NCI-H1417 (cell line): ENCODE results near the gene KDM2B.

Source experiments
- DNase-seq, 3 experiments: peaks; one replicate each; lab custom pipeline; 2025; lab: John Stamatoyannopoulos, UW

KDM2B gene

DNA sequence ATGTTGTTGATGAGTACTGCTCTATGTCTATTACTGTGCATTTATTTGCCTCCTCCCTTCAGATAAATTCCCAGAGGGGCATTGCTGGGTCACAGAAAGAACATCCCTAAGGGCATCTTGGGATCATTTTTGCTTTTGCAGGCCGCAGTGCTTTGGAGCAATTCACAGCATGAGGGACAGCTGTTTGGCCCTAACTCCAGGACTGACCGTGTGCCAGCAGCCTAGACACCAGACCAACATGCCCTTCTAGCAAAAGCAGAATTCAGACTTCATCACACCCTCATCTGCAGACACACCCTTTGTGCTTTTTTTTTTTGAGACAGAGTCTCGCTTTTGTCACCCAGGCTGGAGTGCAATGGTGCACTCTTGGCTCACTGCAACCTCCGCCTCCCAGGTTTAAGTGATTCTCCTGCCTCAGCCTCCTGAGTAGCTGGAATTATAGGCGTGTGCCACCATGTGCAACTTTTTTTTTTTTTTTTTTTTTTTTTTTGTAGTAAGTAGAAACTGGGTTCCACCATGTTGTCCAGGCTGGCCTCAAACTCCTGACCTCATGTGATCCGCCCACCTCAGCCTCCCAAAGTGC lies 149.9 kb downstream of the KDM2B start:
- no peak for DNase-seq

DNA sequence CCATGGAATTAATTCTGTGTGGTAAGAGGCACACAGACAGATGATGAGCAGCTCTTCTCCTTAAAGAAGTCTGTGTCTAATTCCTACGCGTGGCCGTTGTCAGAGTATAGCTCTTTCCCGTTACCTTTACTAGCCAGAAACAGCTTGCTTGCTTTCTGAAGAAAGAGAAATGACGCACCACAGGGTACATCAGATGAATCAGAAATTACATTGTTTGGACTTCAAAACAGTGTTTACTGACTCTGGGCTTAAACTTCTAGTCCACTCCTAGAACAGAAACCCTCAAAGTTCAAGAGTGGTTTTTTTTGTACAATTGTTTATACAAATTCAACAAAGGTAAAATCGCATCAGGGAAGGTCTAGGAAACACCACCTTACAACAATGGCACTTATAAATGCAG lies 151.9 kb downstream of the KDM2B start:
- no peak for DNase-seq

DNA sequence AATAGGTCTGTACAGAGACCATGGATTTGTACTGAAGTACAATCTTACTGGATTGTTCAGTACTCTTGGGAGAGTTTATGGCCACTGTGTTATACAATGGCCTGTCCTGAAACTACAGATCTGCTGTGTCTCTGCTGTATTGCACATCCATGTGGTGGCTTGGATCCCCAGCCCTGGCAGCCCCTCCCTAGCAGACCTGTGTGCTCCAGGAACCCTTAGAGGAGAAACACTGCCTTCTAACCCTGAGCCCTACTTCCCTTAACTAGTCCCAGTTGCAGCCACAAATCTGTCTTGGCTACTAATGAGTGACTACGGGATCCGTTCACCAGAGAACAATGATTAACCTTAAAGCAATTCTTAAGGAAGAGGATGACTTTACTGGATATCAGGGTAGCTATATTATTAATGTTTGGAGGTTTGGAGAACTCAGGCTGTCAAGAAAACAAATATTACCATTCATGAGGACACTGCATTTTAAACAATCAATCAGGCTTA lies 153.2 kb downstream of the KDM2B start:
- no peak for DNase-seq

DNA sequence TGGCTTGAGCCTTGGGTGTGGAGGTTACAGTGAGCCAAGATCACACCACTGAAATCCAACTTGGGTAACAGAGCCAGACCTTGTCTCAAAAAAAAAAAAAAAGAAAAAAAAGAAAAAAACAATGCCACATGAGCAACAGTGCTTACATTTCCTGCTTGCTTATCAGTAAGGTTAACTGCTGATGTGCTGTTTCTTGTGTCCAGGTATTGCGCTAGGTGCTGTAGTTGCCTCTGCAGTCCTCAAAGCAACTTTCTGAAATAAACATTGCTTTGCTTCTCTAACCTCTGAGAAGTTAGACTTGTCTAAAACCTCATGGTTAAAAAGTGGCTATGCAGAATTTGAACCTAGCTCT lies 156.2 kb downstream of the KDM2B start:
- DNase-seq = no peak

DNA sequence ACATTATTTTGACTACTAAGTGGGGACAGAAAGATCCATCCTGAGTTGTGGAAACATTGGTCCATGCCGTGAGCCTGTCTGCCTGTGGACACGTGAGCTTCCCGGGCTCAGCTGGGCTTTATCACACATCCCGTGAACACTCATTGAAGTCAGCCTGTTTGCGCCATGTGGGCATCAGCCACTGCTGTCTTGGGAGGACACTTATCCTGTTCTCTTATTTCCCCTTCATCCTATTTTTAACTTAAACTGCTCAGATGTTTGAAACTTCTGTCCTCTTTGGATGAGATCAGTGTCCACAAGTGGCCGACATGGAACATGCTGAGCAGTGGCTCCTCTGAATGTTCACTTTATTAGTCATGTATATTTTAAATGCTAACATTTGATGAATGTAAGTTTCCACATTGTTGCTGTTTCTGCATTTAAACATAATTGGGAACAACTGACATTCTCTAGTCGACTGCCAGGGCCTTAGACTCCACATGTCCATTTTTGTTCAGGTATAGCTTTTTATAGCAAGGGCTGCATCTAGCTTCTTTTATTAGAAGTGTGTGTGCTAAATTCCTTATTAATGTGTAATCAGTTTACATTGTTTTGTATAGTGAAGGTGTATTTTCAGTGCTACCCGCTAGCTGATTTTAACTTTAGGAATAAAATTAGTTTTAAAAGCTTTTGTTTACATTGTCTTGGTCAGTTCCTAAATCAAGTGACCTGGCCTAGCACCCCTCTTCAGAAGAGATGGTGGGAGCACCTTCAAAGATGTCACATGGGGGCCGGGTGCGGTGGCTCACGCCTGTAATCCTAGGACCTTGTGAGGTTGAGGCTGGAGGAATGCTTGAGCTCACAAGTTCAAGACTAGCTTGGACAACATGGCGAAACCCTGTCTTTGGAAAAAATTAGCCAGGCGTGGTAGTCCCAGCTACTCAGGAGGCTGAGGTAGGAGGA lies 156.9 kb downstream of the KDM2B start:
- DNase-seq = no peak

DNA sequence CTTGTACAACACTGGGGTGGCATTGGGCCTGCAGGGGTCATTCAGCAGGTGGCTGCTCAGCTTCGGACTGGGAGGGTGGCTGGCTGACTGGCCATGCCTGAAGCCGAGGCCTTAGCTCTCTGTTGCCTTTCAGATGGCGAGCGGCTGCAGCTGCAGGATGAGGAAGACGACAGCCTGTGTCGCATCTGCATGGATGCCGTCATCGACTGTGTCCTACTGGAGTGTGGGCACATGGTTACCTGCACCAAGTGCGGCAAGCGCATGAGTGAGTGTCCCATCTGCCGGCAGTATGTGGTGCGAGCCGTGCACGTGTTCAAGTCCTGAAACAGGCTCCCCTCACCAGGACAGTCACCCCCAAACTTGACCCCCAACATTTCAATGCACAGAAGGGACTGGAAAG lies 157.6 kb downstream of the KDM2B start:
- DNase-seq = no peak

DNA sequence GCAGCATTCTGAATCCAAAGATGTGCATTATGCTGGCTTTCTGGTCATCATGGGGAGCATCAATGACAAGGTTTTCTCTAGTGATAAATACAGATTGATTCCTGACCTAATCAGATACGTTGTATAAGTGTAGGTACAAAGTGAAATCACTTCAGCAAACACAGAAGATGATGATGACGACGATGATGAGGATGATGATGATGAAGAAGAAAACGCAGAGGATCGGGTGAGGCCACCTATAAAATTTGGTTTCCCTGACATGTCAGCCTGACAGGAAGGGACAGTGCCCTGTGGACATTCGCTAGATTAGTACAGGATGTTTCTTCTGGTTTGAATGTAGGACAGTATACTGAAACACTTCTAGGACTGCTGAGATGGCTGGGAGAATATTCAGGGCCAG lies 160.7 kb downstream of the KDM2B start:
- DNase-seq = no peak

DNA sequence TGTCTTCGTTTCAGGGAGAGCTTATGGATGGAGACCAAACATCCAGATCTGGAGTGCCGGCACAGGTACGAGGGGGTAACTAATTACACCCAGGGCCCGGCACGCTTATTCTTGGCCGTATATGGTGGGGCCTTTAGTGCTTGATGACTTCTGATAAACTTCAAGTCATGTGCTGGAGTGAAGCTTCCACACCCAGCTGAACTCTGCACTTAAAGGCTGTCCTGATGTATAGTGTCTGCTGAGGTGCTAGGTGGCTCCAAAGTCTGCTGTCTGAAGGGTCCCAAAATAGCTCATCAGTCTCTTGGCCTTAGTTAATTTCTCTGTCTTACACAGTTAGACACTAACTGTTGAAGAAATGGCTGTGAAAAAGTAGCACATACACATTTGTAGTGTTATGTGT lies 163.0 kb downstream of the KDM2B start:
- no peak for DNase-seq

DNA sequence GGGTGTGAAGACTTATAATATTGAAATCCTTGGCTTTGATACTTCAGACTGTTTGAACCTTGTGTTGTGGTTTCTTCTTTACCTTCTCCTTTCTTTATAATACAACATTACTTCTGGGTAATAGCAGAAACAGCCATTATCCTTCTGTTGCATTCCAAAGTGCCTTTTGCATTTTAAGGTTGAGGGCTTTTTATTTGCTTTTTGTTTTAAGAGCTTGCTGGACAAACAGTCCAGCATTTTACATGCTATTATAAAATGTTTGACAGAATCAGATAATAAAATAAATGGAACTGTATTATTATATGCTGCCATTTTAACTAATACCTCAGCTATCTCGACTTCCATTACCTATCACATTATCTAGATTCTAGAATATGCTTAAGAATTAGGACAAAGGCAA lies 166.9 kb downstream of the KDM2B start:
- DNase-seq = no peak

DNA sequence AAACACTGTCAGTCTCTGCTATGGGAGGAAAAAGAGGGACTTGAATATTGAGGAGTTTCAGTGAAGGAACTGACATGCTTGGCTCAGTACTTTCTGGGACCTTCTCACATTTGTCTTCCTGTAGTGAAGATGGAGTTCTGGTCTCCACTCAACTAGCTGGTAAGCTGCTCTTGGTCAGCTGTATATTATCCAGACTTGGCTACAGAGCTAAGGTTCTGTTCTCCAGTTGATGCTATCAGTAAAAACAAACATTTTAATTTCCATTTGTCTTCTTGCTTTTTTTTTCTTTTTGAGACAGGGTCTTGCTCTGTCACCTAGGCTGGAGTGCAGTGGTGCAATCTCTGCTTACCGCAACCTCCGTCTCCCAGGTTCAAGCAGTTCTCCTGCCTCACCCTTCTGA lies 175.6 kb downstream of the KDM2B start:
- no peak for DNase-seq

DNA sequence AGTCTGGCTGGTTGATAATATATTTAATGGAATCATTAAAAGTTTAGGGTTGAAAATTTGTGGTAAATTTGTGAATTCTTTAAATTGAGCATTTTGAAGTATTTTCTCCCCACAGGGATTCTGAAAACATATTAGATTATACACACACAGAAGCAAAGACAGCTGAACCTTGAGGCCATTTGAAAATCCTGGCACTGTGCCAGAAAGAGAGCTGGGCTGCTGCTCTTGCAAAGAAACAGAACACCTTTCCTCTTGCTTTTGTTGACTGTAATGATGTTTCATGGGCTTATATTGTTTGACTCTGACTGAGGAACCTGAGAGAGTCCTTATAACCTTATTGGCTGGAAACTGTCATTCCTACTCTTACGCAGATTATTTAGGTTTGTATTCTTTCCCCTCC lies 176.1 kb downstream of the KDM2B start:
- DNase-seq = peak; percentile 79 to 97 (median 96)

DNA sequence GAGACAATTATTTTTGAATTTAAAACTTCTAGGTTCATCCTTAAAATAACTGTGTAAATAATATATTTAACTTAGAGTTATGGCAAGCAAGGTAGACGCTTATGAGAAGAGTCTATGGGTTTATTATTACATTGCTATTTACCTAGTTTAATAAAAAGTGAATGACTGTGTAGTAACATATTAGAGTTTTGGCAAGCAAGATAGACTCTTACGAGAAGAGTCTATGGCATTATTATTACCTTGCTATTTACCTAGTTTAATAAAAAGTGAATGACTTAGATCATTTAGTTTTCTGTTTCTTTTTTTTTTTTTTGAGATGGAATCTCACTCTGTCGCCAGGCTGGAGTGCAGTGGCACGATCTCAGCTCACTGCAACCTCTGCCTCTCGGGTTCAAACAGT lies 177.1 kb downstream of the KDM2B start:
- no peak for DNase-seq

DNA sequence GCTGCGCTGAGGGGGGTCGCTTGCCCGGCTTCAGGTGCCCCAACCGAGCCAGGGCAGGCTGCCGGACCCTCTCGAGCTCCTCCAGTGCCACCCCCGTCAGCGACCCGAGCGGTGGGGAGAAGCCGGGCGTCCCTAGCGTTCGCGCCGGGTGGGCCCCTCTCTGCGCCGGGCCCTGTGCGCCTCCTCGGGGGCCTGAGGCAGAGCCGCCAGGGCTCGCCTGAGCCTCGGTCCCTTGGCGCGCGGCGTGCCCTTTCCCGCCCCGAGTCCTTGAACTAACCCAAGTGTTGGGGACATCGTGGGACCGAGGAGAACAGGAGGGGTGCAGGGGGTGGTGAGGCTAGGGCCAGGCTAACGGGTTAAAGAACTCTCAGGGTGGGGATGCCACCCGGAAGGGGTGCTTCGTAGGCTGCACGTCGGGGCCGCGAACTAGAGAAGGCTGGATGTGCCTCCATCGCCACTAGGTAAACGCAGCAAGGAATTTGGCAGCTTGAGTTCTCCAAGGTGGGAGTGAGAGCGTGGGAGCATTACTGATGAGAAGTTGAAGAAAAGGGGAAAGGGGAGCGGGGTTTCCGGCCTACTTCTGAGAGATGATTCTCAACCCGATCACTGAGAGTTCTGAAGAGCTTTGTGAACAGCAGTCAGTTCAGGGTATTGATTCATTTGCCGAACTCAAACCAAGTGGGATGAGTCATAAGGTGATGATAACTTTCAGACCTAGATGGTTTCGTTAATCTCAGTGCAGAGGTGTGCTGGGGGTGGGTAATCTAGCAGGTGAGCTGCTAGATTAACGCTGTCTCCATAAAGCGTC lies 180.3 kb downstream of the KDM2B start:
- peak; percentile 52 to 90 (median 83) for DNase-seq

DNA sequence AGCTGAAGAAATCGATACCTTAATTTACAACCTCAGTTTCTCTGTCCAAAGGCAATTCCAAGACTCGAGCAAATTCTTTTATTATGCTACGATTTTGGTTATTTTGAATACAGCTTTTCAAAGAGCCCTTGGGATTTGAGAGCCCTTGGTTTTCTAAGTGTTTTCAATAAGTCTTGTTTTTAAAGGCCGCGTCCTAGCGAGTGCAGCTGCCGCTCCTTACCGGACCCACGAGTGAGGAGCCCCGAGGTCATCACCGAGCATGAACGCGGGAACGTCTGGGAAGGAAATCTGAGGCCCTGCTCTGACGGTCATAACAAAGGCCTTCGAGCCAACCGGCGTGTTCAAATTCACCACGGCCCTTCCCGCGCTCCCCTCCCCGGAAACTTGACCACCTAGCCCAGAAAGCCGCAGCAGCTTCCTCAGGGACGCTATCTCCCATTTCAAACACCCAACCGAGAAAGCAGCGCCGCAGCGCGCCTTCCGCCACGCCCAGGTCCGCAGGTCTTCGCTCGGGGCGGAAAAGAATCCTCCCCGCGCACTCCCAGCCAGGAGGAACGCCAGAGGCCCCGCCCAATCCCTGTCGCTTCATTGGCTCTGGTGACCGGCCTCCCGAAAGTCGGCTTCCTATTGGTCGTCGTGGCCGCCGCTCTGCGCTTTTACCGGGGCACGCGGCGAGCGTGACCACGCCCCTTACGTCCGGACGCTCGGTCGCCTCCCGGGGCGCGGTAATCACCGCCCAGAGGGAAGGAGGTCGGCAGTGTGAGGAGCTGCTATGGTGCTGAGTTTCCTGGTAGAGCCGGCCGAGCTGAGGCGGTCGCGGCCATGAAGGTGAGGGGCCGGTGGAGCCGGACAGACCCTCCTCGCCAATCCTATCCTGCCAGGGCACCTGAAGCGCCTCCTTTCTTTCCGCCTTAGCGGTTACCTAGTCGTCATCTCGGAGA lies 181.2 kb downstream of the KDM2B start, which contains the start of gene RNF34:
RNF34 (plus strand) TSS at position 728 of the 941 bp plus-strand sequence; CDS start at position 823, 95 bp downstream.
- peak; percentile 99 to 100 (median 100) for DNase-seq

DNA sequence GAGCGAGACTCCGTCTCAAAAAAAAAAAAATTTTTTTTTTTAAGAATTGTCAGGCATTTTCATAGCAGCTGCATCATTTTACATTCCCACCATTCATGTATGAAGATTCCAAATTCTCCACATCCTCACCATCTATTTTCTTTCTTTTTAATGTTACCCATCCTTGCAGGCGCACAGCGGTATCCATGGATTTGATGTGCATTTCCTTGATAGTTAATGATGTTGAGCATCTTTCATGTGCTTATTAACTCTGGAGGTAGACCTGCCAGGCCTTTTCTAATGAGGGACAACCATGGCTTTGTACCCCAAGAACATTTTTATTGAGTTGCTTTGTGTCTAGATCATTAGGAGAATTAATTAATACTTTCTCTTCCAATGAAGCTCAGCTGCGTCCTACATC lies 182.5 kb downstream of the KDM2B start:
- DNase-seq = peak in 1 of 3 experiments; percentile 49

DNA sequence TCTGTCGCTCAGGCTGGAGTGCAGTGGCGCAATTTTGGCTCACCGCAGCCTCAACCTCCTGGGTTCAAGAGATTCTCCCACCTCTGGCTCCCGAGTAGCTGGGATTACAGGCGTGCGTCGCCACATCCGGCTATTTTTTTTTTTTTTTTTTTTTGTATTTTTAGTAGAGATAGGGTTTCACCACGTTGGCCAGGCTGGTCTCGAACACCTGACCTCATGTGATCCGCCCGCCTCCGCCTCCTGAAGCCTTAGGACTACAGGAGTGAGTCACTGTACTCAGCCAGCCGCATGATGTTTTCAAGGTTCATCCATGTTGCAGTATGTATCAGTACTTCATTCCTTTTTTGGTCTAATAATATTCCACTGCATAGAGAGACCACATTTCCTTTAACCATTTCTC lies 183.3 kb downstream of the KDM2B start:
- no peak for DNase-seq

DNA sequence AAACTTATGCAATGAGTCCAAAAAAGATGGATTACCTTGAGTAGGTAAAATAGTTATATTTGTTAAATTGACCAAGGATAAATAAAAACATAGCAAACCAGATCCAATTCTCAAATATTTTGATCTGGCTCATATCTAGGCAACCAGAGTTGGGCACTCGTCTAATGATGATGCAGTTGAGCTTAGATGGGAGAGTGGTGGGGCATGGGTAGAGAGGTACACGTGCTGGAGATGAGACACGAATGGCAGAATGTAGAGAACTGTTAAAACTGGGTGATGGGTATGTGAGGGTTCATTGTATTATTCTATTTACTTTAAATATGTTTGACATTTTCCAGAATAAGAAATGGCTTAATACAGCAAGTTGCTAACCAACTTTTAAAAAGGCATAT lies 188.5 kb downstream of the KDM2B start:
- DNase-seq = no peak

DNA sequence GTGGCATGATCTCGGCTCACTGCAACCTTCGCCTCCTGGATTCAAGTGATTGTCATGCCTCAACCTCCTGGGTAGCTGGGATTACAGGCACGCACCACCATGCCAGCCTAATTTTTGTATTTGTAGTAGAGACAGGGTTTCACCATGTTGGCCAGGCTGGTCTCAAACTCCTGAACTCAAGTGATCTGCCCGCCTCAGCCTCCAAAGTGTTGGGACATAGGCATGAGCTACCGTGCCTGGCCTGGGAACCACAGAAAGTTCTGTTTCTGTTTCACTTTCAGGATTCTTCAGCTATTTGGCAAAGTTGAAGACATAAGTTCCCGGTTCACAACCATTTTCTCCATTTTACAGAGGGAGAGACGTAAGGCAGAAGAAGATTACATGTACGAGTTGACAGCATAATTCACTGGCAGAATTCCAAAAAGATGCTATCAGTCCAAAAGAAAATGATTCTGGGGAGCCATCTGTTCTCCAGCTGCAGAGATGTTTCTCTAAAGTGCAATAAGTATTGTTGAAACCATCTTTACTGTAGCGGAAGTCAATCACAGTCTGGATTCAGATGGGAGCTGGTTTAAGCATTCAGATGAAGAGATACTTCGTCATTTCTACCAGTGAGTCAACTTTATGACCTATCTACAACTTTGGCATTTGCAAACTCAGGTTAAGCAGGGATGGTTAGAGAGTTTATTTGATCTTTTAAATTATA lies 189.1 kb downstream of the KDM2B start:
- no peak for DNase-seq

DNA sequence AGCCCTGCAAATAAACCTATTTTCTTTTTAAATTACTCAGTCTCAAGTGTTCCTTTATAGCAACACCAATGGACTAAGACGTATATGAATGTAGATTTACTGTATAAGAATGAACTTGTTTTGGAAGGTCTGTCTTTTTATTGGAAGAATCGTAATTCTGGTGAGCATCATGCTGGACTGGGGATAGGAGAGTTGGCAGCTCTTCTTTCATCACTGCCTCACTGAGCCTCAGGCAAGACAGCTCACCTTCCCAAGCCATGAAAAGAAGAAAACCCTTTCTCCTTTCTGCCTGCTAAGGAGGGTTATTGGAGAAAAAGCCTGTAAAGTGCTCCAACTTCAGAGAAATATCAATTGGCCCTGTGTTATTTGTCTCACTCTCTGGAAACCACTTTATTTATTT lies 190.0 kb downstream of the KDM2B start:
- DNase-seq = no peak

DNA sequence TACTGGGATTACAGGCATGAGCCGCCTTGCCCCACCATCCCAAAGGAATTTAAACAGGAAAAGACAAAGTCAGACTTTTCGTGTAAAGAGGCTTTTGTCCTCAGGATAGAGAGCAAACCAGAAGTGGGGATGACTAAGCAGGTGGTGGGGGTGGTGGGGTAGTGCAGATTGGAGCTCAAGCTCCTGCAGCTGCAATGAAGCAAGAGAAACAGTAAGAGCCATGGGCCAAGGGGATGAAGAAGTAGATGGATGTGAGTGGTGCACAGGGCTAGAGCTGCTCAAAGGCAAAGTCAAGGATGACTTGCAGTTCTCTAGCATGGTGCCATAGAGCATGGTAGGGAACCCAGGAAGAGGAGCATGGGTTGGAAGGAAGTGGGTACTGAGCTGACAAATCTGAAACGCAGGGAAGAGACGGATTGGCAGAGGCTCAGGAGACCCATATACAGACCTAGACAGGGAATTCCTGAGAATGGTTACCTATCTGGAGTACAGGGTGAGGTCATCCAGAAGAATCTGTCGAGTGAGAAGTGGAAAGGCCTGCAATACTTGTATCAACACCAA lies 192.3 kb downstream of the KDM2B start:
- no peak for DNase-seq
